Measurements from ENCODE around the gene TUBA3E. TPM values are rescaled to one million over a fixed set of nuclear protein-coding genes. Genes with fewer than 3 reads are reported as not detected.
"Not testable (repeated sequence)": the region's sequence is repeated elsewhere in the genome, so short reads cannot be mapped to it uniquely, and the experiment has no call there.

Gene TUBA3E
- total and polyA plus RNA-seq, 7 donors: 0.01 to 0.04 TPM; not detected in 5

- intact Hi-C loops (cut with DNase I): no loop called here
- ATAC-seq (no peak), DNase-seq (no peak)
- Histone ChIP-seq H3K4me1 (no peaks in the 10 kb centered on the region), H3K27ac (no peak overlapping the region), H3K9me3 (no peaks in the 10 kb centered on the region), H3K27me3 (ENCODE audit: insufficient read depth in 3 of 3, low read length in 2 of 3) (peaks cover 0 to 8% (median 0%) of the 10 kb centered on the region in 3 donors), H3K4me3 (no peak overlapping the region), H3K36me3 (ENCODE audit: insufficient read depth in 1 of 2, low read depth in 1 of 2) (peaks cover 0 to 33% of the 10 kb centered on the region in 2 donors)
- 84 to 87% (median 84%) methylated on average over 22 to 23 of the region's 23 CpGs for WGBS, 3 donors
- TF ChIP-seq CTCF (IDR thresholded peaks at IDR 0.05): no peak
Measured at GRCh38 chr2:130150181-130151144, 47.8 kb downstream of the TUBA3E start.

GRCh38 chr2:130148515-130148914 is 49.7 kb downstream of the TUBA3E start:
- H3K4me1 ChIP-seq; H3K9me3 ChIP-seq; ATAC-seq; DNase-seq; intact Hi-C loops (cut with DNase I); H3K27ac ChIP-seq; H3K4me3 ChIP-seq: not testable (repeated sequence)
- peaks cover 0 to 17% of the 10 kb centered on the region in 2 donors for H3K36me3 ChIP-seq (ENCODE audit: insufficient read depth in 1 of 2, low read depth in 1 of 2)
- 59 to 68% (median 61%) methylated on average over 6 of the region's 6 CpGs for WGBS, 3 donors
- H3K27me3 ChIP-seq (ENCODE audit: insufficient read depth in 3 of 3, low read length in 2 of 3): peaks cover 0 to 13% (median under 1%) of the 10 kb centered on the region in 3 donors

- H3K4me1 ChIP-seq; H3K27ac ChIP-seq; H3K36me3 ChIP-seq (ENCODE audit: insufficient read depth in 1 of 2, low read depth in 1 of 2); H3K9me3 ChIP-seq; intact Hi-C loops (cut with DNase I): not testable (repeated sequence)
- 5% methylated on average over 28 to 29 of the region's 30 CpGs for WGBS, 3 donors
- Histone ChIP-seq H3K27me3 (ENCODE audit: insufficient read depth in 3 of 3, low read length in 2 of 3) (peaks cover 0 to 13% (median 4%) of the 10 kb centered on the region in 3 donors), H3K4me3 (peak within 1 kb of the TSS; percentile 57)
- ATAC-seq (peak; percentile 47 to 81 (median 76)), DNase-seq (peak; percentile 62 to 67)
Measured at GRCh38 chr2:130145006-130145414, 53.2 kb downstream of the TUBA3E start, which contains the start of gene CCDC74B. Gene CCDC74B (minus strand): TSS chr2:130145112. CDS start chr2:130144996, 116 bp downstream.

GRCh38 chr2:130143266-130144039 is 54.8 kb downstream of the TUBA3E start:
- DNase-seq; H3K9me3 ChIP-seq; intact Hi-C loops (cut with DNase I); H3K4me3 ChIP-seq; H3K36me3 ChIP-seq (ENCODE audit: insufficient read depth in 1 of 2, low read depth in 1 of 2); H3K4me1 ChIP-seq; H3K27ac ChIP-seq; ATAC-seq: not testable (repeated sequence)
- peaks cover 0 to 13% (median 4%) of the 10 kb centered on the region in 3 donors for H3K27me3 ChIP-seq (ENCODE audit: insufficient read depth in 3 of 3, low read length in 2 of 3)
- 48 to 61% (median 52%) methylated on average over 16 to 22 of the region's 28 CpGs for WGBS, 3 donors

GRCh38 chr2:130142396-130143265 is 55.6 kb downstream of the TUBA3E start:
- H3K4me3 ChIP-seq; DNase-seq; H3K36me3 ChIP-seq (ENCODE audit: insufficient read depth in 1 of 2, low read depth in 1 of 2); ATAC-seq; H3K9me3 ChIP-seq; H3K27ac ChIP-seq; H3K4me1 ChIP-seq; intact Hi-C loops (cut with DNase I): not testable (repeated sequence)
- H3K27me3 ChIP-seq (ENCODE audit: insufficient read depth in 3 of 3, low read length in 2 of 3): peaks cover 0 to 13% (median 4%) of the 10 kb centered on the region in 3 donors
- WGBS, 3 donors: 82 to 85% (median 85%) methylated on average over 10 to 13 of the region's 13 CpGs

Other genes starting within 250 kb of the TUBA3E start
- gene RAB6C, start 218.8 kb downstream of the TUBA3E start, total RNA-seq: under 1 TPM in 3 of 4 donors, not detected in 1; 0.08 to 0.11 (median 0.09) TPM
- gene RAB6C, start 218.8 kb downstream of the TUBA3E start, polyA plus RNA-seq: under 1 TPM; 0.04 to 0.09 (median 0.06) TPM
- gene POTEF, start 69.2 kb downstream of the TUBA3E start, total RNA-seq: not detected
- gene POTEF, start 69.2 kb downstream of the TUBA3E start, polyA plus RNA-seq: not detected
- gene CCDC74B, start 53.3 kb downstream of the TUBA3E start, total RNA-seq: not detected
- gene CCDC74B, start 53.3 kb downstream of the TUBA3E start, polyA plus RNA-seq: under 1 TPM; 0.12 to 0.37 (median 0.21) TPM
- 10 to 100 TPM; 17.7 to 26.1 (median 21.9) TPM for gene SMPD4, start 16.8 kb downstream of the TUBA3E start, total RNA-seq
- gene SMPD4, start 16.8 kb downstream of the TUBA3E start, polyA plus RNA-seq: 10 to 100 TPM; 15.7 to 29.8 (median 24.8) TPM
- 100 to 1,000 TPM; 109 to 160 (median 140) TPM for gene MZT2B, start 16.2 kb downstream of the TUBA3E start, total RNA-seq
- 100 to 1,000 TPM in 2 of 3 donors, 10 to 100 TPM in 1; 65.3 to 107 (median 104) TPM for gene MZT2B, start 16.2 kb downstream of the TUBA3E start, polyA plus RNA-seq
- gene IMP4, start 144.5 kb upstream of the TUBA3E start, total RNA-seq: 100 to 1,000 TPM in 3 of 4 donors, 10 to 100 TPM in 1; 74.4 to 118 (median 105) TPM
- gene IMP4, start 144.5 kb upstream of the TUBA3E start, polyA plus RNA-seq: 100 to 1,000 TPM; 148 to 270 (median 194) TPM
- gene PTPN18, start 157.6 kb upstream of the TUBA3E start, total RNA-seq: 10 to 100 TPM in 1 of 4 donors, 1 to 10 TPM in 3; 6.4 to 10.5 (median 8.6) TPM
- 1 to 10 TPM; 6.0 to 8.7 (median 8.6) TPM for gene PTPN18, start 157.6 kb upstream of the TUBA3E start, polyA plus RNA-seq